Uterus (tissue), 4 donors: ENCODE results near the gene TOR1A. TPM values are rescaled to one million over a fixed set of nuclear protein-coding genes. Genes with fewer than 3 reads are reported as not detected.

Experiments used
- DNase-seq, 2 donors: peaks; one replicate each; pipeline ENCODE4 v3.0.0-alpha.2; 2019 to 2020
- H3K27ac ChIP-seq, 2 donors: fragments of 200-600 bp; sonication (generic); 1 replicate in 1 of 2; 2 replicates in 1 of 2; pipeline ENCODE4 v1.5.1; 2016 to 2018
- H3K27me3 ChIP-seq, 2 donors: fragments of 200-600 bp; sonication (generic); one replicate each; pipeline ENCODE4 v1.5.1; 2018 to 2019; ENCODE audit warnings: control low read depth in 1 of 2
- H3K36me3 ChIP-seq, 2 donors: fragments of 200-600 bp; sonication (generic); one replicate each; pipeline ENCODE4 v1.5.1; 2019; ENCODE audit warnings: control low read depth in 1 of 2
- H3K4me1 ChIP-seq, 2 donors: fragments of 200-600 bp; sonication (generic); one replicate each; pipeline ENCODE4 v1.5.1; 2018 to 2019; ENCODE audit warnings: control low read depth in 1 of 2
- H3K4me3 ChIP-seq, 2 donors: fragments of 200-600 bp; sonication (generic); 1 replicate in 1 of 2; 2 replicates in 1 of 2; pipeline ENCODE4 v1.5.1; 2018 to 2019; ENCODE audit warnings: mild to moderate bottlenecking in 1 of 2
- H3K9me3 ChIP-seq, 2 donors: fragments of 200-600 bp; sonication (generic); one replicate each; pipeline ENCODE4 v1.5.1; 2019; ENCODE audit warnings: control low read depth in 1 of 2
- POLR2A ChIP-seq, 2 donors: fragments of 450-650 bp; IDR thresholded peaks; one replicate each; pipeline ENCODE4 v1.6.1; 2016; ENCODE audit warnings: antibody characterized with exemption in 2 of 2, mild to moderate bottlenecking in 1 of 2, moderate library complexity in 1 of 2
- intact Hi-C: fragments of 100-400 bp; cut with DNase I; formaldehyde crosslinking; loops from one replicate; pipeline ENCODE4 v1.15.1; 2023; ENCODE audit warnings: low total_unique reads
- total RNA-seq, 4 donors: library from RNA; depleted of rRNA in 3 of 4; stranded (reverse); fragments of >200 nt in 3 of 4; gene quantifications; one replicate each; pipeline versions ENCODE4 v1.1.0 to v1.2.4, GENCODE V29; 2014 to 2023
- TF ChIP-seq, protein P1 (sequence below), 4 experiments: fragments of 200-600 bp in 2 of 4; fragments of 450-650 bp in 2 of 4; sonication (generic) in 2 of 4; IDR thresholded peaks; one replicate each; pipeline ENCODE4 v1.5.1; 2016 to 2019; ENCODE audit warnings: antibody characterized with exemption in 4 of 4, mild to moderate bottlenecking in 2 of 4, moderate library complexity in 1 of 4
- donor health status: DM: yes; HTN: yes; CAD: no.

The TOR1A gene
- total RNA-seq, 4 donors from 2014 or later: 13.1 to 40.3 (median 33.0) TPM

DNA sequence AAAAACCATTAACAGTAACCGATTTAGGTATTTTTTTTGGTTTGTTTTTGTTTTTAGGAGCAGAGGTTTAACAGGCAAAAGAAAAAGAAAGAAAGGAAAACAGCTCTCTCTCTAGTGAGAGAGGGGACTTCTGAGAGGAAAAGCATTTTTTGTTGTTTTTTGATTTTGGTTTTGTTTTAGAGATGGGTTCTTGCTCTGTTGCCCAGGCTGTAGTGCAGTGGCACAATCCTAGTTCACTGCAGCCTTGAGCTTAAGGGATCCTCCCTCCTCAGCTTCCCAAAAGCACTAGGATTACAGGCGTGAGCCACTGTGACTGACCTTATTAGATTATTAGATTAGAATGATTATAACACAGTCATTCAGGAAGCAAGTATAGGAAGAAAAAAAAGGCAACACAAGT, 21.4 kb upstream of the TOR1A start:
- no peak for DNase-seq
- no peaks in the 10 kb centered on the region for H3K27me3 ChIP-seq
- no peak overlapping the region for H3K27ac ChIP-seq
- no peaks in the 10 kb centered on the region for H3K36me3 ChIP-seq
- intact Hi-C loops: no loop called here
- H3K9me3 ChIP-seq: no peaks in the 10 kb centered on the region
- no peaks in the 10 kb centered on the region for H3K4me1 ChIP-seq
- H3K4me3 ChIP-seq: no peak overlapping the region
- TF ChIP-seq, protein P1, sequence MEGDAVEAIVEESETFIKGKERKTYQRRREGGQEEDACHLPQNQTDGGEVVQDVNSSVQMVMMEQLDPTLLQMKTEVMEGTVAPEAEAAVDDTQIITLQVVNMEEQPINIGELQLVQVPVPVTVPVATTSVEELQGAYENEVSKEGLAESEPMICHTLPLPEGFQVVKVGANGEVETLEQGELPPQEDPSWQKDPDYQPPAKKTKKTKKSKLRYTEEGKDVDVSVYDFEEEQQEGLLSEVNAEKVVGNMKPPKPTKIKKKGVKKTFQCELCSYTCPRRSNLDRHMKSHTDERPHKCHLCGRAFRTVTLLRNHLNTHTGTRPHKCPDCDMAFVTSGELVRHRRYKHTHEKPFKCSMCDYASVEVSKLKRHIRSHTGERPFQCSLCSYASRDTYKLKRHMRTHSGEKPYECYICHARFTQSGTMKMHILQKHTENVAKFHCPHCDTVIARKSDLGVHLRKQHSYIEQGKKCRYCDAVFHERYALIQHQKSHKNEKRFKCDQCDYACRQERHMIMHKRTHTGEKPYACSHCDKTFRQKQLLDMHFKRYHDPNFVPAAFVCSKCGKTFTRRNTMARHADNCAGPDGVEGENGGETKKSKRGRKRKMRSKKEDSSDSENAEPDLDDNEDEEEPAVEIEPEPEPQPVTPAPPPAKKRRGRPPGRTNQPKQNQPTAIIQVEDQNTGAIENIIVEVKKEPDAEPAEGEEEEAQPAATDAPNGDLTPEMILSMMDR (IDR thresholded peaks at IDR 0.05): no peak
- TF ChIP-seq POLR2A (IDR thresholded peaks at IDR 0.05): no peak

DNA sequence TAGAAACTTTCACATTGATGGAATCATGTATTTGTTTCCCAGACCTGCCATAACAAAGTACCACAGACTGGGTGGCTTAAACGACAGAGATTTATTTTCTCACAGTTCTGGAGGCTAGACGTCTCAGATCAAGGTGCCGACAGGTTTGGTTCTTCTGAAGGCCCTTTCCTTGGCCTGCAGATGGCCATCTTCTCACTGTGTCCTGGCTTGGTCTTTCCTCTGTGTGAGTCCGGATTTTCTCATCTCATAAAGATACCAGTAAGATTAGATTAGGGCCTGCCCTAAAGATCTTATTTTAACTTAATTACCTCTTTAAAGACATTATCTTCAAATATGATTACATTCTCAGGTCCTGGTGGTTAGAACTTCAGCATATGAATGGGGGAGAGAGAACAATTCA, 17.1 kb upstream of the TOR1A start:
- Histone ChIP-seq H3K9me3 (no peaks in the 10 kb centered on the region), H3K36me3 (no peaks in the 10 kb centered on the region), H3K27ac (no peak overlapping the region), H3K4me3 (no peak overlapping the region), H3K27me3 (no peaks in the 10 kb centered on the region), H3K4me1 (peaks cover 0 to 13% of the 10 kb centered on the region in 2 donors)
- no peak for DNase-seq
- intact Hi-C loops: no loop called here
- TF ChIP-seq, protein P1 (IDR thresholded peaks at IDR 0.05): no peak
- no peak for TF ChIP-seq POLR2A (IDR thresholded peaks at IDR 0.05)

DNA sequence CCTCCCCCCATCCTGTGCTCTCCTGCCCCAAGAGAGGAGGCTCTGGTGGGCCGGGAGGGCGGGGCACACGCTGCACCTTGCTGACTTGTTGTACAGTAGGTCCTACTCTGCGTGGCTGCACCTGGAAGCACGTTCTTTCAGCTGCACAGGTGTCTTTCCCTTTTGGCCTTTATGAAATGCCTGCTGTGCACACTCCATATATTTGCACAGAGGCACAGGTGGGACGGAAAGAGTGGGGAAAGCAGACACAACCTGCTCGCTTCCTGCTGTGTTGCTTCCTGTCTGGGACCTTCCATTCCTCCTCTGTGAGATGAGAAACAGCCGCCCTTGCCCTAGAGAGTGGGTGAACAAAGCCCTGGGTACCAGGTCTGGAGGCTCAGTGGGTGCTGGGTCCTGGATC, 16.1 kb upstream of the TOR1A start:
- H3K4me3 ChIP-seq: no peak overlapping the region
- H3K27ac ChIP-seq: no peak overlapping the region
- TF ChIP-seq, protein P1 (IDR thresholded peaks at IDR 0.05): no peak
- no peak for TF ChIP-seq POLR2A (IDR thresholded peaks at IDR 0.05)
- no peaks in the 10 kb centered on the region for H3K9me3 ChIP-seq
- intact Hi-C loops: no loop called here
- no peaks in the 10 kb centered on the region for H3K27me3 ChIP-seq
- peaks cover 0 to 14% of the 10 kb centered on the region in 2 donors for H3K4me1 ChIP-seq
- no peaks in the 10 kb centered on the region for H3K36me3 ChIP-seq
- DNase-seq: no peak

DNA sequence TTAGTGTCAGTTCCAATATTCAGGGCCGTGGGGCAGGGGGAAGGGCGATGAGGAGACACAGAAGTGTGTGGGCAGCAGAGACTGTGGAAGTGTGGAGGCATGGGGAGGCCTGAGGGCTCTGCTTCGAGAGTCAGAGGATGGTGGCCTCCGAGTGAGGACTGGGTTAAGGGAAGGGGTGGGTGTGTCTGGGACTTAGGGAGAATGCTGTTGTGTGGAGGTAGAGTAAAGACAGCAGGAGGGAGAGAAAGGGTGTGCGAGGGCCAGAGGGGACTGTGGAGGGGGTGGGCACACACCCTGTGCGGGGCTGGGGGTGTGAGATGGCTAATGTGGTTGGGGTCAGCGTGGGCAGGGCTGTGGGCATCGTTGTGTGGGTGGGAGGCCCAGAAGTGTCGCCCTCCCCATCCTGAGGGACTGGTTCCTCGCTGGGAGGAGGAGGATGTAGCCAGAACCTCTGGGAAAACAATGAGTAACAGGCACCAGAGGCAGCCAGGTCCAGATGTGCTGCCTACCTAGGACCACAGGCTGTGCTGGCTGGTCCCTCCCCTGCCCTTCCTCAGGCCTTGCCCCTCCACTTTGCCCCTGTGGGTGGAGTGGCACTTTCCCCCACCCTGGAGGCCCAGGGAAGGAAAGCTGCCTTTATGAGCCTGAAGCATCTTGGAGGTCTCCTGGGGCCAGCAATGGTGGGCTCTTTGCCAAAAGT, 15.5 kb upstream of the TOR1A start:
- Histone ChIP-seq H3K36me3 (no peaks in the 10 kb centered on the region), H3K4me1 (peaks cover 0 to 14% of the 10 kb centered on the region in 2 donors), H3K27ac (no peak overlapping the region), H3K27me3 (no peaks in the 10 kb centered on the region), H3K9me3 (no peaks in the 10 kb centered on the region), H3K4me3 (no peak overlapping the region)
- TF ChIP-seq, protein P1 (IDR thresholded peaks at IDR 0.05): no peak
- no peak for DNase-seq
- intact Hi-C loops: no loop called here

DNA sequence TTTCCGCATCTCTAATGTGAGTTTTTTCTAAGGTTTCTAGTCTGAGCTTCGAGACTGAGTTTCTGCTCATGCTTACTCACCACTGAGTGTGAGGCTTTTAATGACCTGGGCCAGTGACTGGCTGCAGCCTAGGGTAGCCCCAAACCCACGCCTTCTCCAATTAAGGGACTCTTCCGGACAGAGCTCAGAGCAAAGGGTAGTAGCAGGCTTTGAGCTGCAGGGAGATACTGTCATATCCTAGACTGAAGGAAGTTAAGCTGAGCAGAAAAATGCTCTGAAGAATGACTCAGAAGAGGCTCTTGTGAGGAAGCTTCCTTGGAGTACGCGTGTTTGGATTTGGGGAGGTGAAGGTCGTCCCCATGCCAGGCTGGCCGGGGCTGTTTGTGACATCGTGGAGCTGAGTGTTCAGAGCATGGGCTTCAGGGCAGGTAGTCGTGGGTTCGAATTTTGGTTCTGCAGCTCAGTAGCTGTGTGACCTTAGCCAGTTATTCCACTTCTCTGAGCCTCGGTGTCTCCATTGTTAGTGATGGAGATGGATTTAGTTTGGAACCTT, 14.8 kb upstream of the TOR1A start:
- H3K4me1 ChIP-seq: peaks cover 6 to 14% of the 10 kb centered on the region in 2 donors
- no peak overlapping the region for H3K4me3 ChIP-seq
- TF ChIP-seq, protein P1 (IDR thresholded peaks at IDR 0.05): no peak
- no peak for TF ChIP-seq POLR2A (IDR thresholded peaks at IDR 0.05)
- H3K9me3 ChIP-seq: no peaks in the 10 kb centered on the region
- no peaks in the 10 kb centered on the region for H3K36me3 ChIP-seq
- no peak overlapping the region for H3K27ac ChIP-seq
- intact Hi-C loops: no loop called here
- DNase-seq: no peak
- no peaks in the 10 kb centered on the region for H3K27me3 ChIP-seq
